Endothelial cell of umbilical vein (primary cell): ENCODE data around the gene DSCAML1. TPM values are rescaled to one million over a fixed set of nuclear protein-coding genes. Genes with fewer than 3 reads are reported as not detected.

Experiments
- BruUV-seq: library from RNA; stranded (reverse); fragments of 400-500 nt; replicated peaks from 2 replicates; lab custom pipeline; 2021; lab: Mats Ljungman, UMichigan
- CTCF ChIA-PET: fragments of 300-600, 350-600 bp; sonication (Branson Sonifier 250); formaldehyde crosslinking; loops from one replicate; lab custom pipeline; 2021; ENCODE audit warnings: antibody characterized with exemption, inconsistent platforms; lab: Charles Lee
- POLR2A ChIA-PET: fragments of 300-600, 350-600 bp; sonication (Branson Sonifier 250); formaldehyde crosslinking; loops from one replicate; lab custom pipeline; 2021; ENCODE audit warnings: antibody characterized with exemption, inconsistent platforms; lab: Charles Lee
- DNase-seq: peaks from one replicate; pipeline ENCODE4 v3.0.0-alpha.2; 2011; ENCODE audit warnings: low read depth, low spot score
- FAIRE-seq: peaks from 2 replicates; lab custom pipeline; 2011; peaks lifted over from hg19 to GRCh38; lab: Jason Lieb, UNC
- H2AFZ ChIP-seq: 2 replicates; pipeline ENCODE4 v1.6.0; 2012; ENCODE audit warnings: low read depth, low read length, control low read depth, inconsistent platforms
- H3K27ac ChIP-seq: 2 replicates; pipeline ENCODE4 v1.5.1; 2011; ENCODE audit warnings: low read depth, mild to moderate bottlenecking, control low read depth, low read length, moderate library complexity; ENCODE audit not compliant: insufficient read depth
- H3K27me3 ChIP-seq, 2 experiments: 2 replicates each; pipeline versions ENCODE4 v1.6.0 to v1.6.1; 2011; ENCODE audit warnings: low read length in 2 of 2, mixed read lengths in 1 of 2; ENCODE audit not compliant: control insufficient read depth in 2 of 2, insufficient read depth in 2 of 2
- H3K36me3 ChIP-seq, 2 experiments: 2 replicates in 1 of 2; 3 replicates in 1 of 2; pipeline ENCODE4 v1.5.1; 2011; ENCODE audit warnings: low read length in 2 of 2, mild to moderate bottlenecking in 1 of 2, moderate library complexity in 1 of 2; ENCODE audit not compliant: control insufficient read depth in 2 of 2, insufficient read depth in 2 of 2; ENCODE audit errors: extremely low read depth in 1 of 2
- H3K4me1 ChIP-seq: 3 replicates; pipeline ENCODE4 v1.5.1; 2011; ENCODE audit warnings: mild to moderate bottlenecking, low read length; ENCODE audit not compliant: control insufficient read depth, insufficient read depth; ENCODE audit errors: extremely low read depth
- H3K4me2 ChIP-seq: 2 replicates; pipeline ENCODE4 v1.6.1; 2011; ENCODE audit warnings: low read length, control low read depth, mixed read lengths; ENCODE audit not compliant: insufficient read depth
- H3K4me3 ChIP-seq, 3 experiments: fragments of 200-600 bp in 1 of 3; sonication (generic), shearing (Covaris generic) in 1 of 3; replicated peaks in 1 of 3; 2 replicates each; pipeline ENCODE4 v1.5.1; 2011 to 2016; ENCODE audit warnings: control low read depth in 3 of 3, low read length in 3 of 3, mild to moderate bottlenecking in 2 of 3, inconsistent platforms in 1 of 3, low read depth in 1 of 3, moderate library complexity in 1 of 3; ENCODE audit not compliant: insufficient read depth in 1 of 3
- H3K79me2 ChIP-seq: 2 replicates; pipeline ENCODE4 v1.6.0; 2012; ENCODE audit warnings: low read length, inconsistent platforms; ENCODE audit not compliant: control insufficient read depth, insufficient read depth
- H3K9ac ChIP-seq: replicated peaks from 2 replicates; pipeline ENCODE3; 2011; ENCODE audit warnings: low read length, control low read depth; ENCODE audit not compliant: insufficient read depth; ENCODE audit errors: extremely low read depth
- H3K9me1 ChIP-seq: replicated peaks from 3 replicates; pipeline ENCODE4 v1.6.0; 2011; ENCODE audit warnings: mild to moderate bottlenecking, low read length; ENCODE audit not compliant: control insufficient read depth, insufficient read depth; ENCODE audit errors: extremely low read depth
- H3K9me3 ChIP-seq: replicated peaks from 2 replicates; pipeline ENCODE4 v1.5.1; 2012; ENCODE audit warnings: low read length, inconsistent platforms; ENCODE audit not compliant: control insufficient read depth, insufficient read depth
- H4K20me1 ChIP-seq: replicated peaks from 2 replicates; pipeline ENCODE3; 2011; ENCODE audit warnings: mild to moderate bottlenecking, low read length; ENCODE audit not compliant: control insufficient read depth, insufficient read depth; ENCODE audit errors: extremely low read depth
- EZH2 ChIP-seq: IDR thresholded peaks from 2 replicates; pipeline ENCODE4 v1.6.1; 2012; ENCODE audit warnings: borderline replicate concordance, low read depth, mild to moderate bottlenecking, moderate library complexity, low read length, inconsistent platforms; ENCODE audit not compliant: severe bottlenecking
- FOS ChIP-seq: IDR thresholded peaks from 2 replicates; pipeline ENCODE4 v1.6.1; 2011; ENCODE audit warnings: mild to moderate bottlenecking, low read length, moderate library complexity, borderline replicate concordance; ENCODE audit not compliant: insufficient read depth
- POLR2A ChIP-seq: IDR thresholded peaks from 2 replicates; pipeline ENCODE4 v1.6.1; 2012; ENCODE audit warnings: low read depth, mild to moderate bottlenecking, control low read depth, low read length
- POLR2AphosphoS5 ChIP-seq: IDR thresholded peaks from 2 replicates; pipeline ENCODE4 v1.6.1; 2012; ENCODE audit warnings: low read depth, mild to moderate bottlenecking, control low read depth, low read length, moderate library complexity; ENCODE audit not compliant: insufficient read depth
- dilution Hi-C: fragments of 300-500 bp; cut with MboI; formaldehyde crosslinking; loops from one replicate; pipeline ENCODE4 v1.15.0; 2019; ENCODE audit warnings: low sequenced_read_pairs; ENCODE audit not compliant: extremely low pct_ligation_motif_present
- intact Hi-C: fragments of 100-400 bp; cut with micrococcal nuclease; formaldehyde crosslinking; loops from one replicate; pipeline ENCODE4 v1.10.0; 2022
- polyA plus RNA-seq, 4 experiments: library from polyadenylated mRNA; depleted of rRNA in 3 of 4; stranded (reverse) in 3 of 4; unstranded in 1 of 4; fragments of >200 nt; gene quantifications; 2 replicates each; pipeline versions ENCODE4 v1.2.1 to v1.2.3, GENCODE V29; 2011 to 2012; ENCODE audit warnings: missing spikeins in 1 of 4
- total RNA-seq: library from RNA; stranded (reverse); gene quantifications from 2 replicates; pipeline ENCODE4 v1.2.3, GENCODE V29; 2021
- TF ChIP-seq, protein P1 (sequence below): IDR thresholded peaks from 2 replicates; pipeline ENCODE4 v1.6.1; 2011; ENCODE audit not compliant: insufficient read depth, insufficient read length

The DSCAML1 gene
- total and polyA plus RNA-seq, 2 donors (not counting 3 experiments of a cell fraction or from before 2014, with no cell fraction given) = not detected

DNA sequence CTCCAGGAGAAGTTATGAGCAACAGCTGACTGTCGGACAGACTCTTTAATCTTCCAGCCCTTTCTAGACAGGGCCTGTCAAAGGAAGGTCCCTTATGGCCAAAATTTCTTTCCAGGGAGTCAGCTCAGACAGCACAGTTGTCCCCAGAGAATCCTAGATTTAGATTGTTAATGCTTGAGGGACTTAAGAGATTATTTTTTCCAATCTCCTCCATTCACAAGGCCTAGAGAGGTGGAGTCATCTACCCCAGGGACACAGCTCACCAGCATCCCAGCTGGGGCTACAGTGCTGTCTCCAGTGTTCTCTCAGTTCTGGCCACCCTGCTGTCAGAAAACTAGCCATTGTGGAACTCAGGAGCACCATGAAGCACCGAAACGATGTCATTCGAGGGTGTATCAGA, 7.8 kb downstream of the DSCAML1 start:
- no peaks in the 10 kb centered on the region for H4K20me1 ChIP-seq
- no peak overlapping the region for H3K4me3 ChIP-seq
- ChIA-PET POLR2A (no interaction called here), CTCF (no interaction called here)
- TF ChIP-seq, protein P1, sequence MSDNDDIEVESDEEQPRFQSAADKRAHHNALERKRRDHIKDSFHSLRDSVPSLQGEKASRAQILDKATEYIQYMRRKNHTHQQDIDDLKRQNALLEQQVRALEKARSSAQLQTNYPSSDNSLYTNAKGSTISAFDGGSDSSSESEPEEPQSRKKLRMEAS = no peak
- no peak for FAIRE-seq
- H3K79me2 ChIP-seq = no peaks in the 10 kb centered on the region
- BruUV-seq = no TSS peak
- dilution Hi-C loops = no loop called here
- H3K9me1 ChIP-seq = no peaks in the 10 kb centered on the region
- no peaks in the 10 kb centered on the region for H3K36me3 ChIP-seq
- no peaks in the 10 kb centered on the region for H3K9me3 ChIP-seq
- H3K4me2 ChIP-seq = no peak overlapping the region
- peaks cover 3 to 6% of the 10 kb centered on the region in 2 experiments for H3K27me3 ChIP-seq
- H2AFZ ChIP-seq = no peak overlapping the region
- intact Hi-C loops = no loop called here
- no peak overlapping the region for H3K9ac ChIP-seq
- H3K27ac ChIP-seq = no peak overlapping the region
- DNase-seq = no peak
- H3K4me1 ChIP-seq = no peaks in the 10 kb centered on the region

DNA sequence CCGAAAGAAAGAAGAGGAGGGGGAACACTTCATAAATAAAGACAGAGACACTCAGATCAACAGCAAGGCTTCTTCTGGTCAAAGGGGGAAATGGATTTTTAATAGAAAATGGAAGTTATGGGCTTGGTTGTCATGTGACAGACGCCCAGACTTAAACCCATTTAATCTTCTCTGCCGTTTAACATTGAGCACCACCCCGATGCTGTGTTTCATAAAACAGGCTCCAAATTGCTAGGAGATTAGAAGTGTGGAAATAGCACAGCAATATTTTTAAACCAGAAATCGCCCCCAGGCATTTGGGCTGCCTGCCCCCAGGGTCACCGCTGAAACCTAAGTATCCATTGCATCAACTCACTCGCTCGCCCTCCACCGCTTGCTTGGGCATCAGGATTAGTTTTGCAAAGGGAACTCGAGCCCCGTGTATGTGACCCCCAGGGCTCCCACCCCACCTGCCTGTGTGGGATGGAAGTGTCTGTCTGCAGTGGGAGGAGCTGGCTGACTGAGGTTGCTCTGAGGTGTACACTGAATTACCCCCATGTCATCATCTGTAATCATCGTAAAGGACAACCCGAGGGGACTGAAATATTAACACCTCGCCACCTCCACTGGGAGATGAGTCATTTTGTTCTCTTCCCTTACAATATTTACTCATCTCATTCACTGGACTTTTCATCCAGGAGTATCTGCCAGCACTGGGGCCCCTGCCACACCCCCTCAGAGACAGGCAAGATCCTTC, 10.7 kb downstream of the DSCAML1 start:
- BruUV-seq = no TSS peak
- peaks cover 0 to 5% of the 10 kb centered on the region in 2 experiments for H3K27me3 ChIP-seq
- dilution Hi-C loops = no loop called here
- H2AFZ ChIP-seq = no peak overlapping the region
- H3K9me3 ChIP-seq = no peaks in the 10 kb centered on the region
- H4K20me1 ChIP-seq = no peaks in the 10 kb centered on the region
- H3K36me3 ChIP-seq = no peaks in the 10 kb centered on the region
- DNase-seq = no peak
- no peak overlapping the region for H3K9ac ChIP-seq
- H3K4me2 ChIP-seq = no peak overlapping the region
- intact Hi-C loops = no loop called here
- H3K4me1 ChIP-seq = no peaks in the 10 kb centered on the region
- POLR2A ChIA-PET = no interaction called here
- no peak overlapping the region for H3K4me3 ChIP-seq
- H3K79me2 ChIP-seq = no peaks in the 10 kb centered on the region
- TF ChIP-seq EZH2 (no peak), POLR2AphosphoS5 (no peak), POLR2A (no peak), FOS (no peak)
- H3K9me1 ChIP-seq = no peaks in the 10 kb centered on the region
- CTCF ChIA-PET = interaction anchor here (0.9 kb wide), 1 partner anchor 21 kb away, joined by 3 read pairs; no protein-coding TSS in a partner anchor
- H3K27ac ChIP-seq = no peak overlapping the region
- FAIRE-seq = no peak
